ENCODE results near the gene CYB561. TPM values are rescaled to one million over a fixed set of nuclear protein-coding genes. Genes with fewer than 3 reads are reported as not detected.
"Not testable (repeated sequence)": the region's sequence is repeated elsewhere in the genome, so short reads cannot be mapped to it uniquely, and the experiment has no call there.

CYB561 gene
- total and polyA plus RNA-seq, 8 donors = 54.0 to 79.3 (median 63.4) TPM

GRCh38 chr17:63460018-63460417 lies 13.9 kb upstream of the CYB561 start:
- no peaks in the 10 kb centered on the region for H3K4me1 ChIP-seq
- H3K27ac ChIP-seq = no peak overlapping the region
- DNase-seq (no peak), FAIRE-seq (no peak), ATAC-seq (no peak)
- H3K9me3 ChIP-seq = no peaks in the 10 kb centered on the region
- H3K27me3 ChIP-seq = no peaks in the 10 kb centered on the region
- H3K36me3 ChIP-seq = no peaks in the 10 kb centered on the region
- H3K4me3 ChIP-seq = no peak overlapping the region
- no peak for TF ChIP-seq CTCF (IDR thresholded peaks at IDR 0.05)
- intact Hi-C loops (cut with DNase I) = no loop called here
- WGBS, 2 donors = 73 to 77% methylated on average over 9 of the region's 9 CpGs

- H3K27ac ChIP-seq = no peak overlapping the region
- TF ChIP-seq CTCF (IDR thresholded peaks at IDR 0.05) = no peak
- H3K36me3 ChIP-seq = no peaks in the 10 kb centered on the region
- H3K9me3 ChIP-seq = no peaks in the 10 kb centered on the region
- FAIRE-seq (no peak), ATAC-seq (no peak), DNase-seq (no peak)
- no peaks in the 10 kb centered on the region for H3K27me3 ChIP-seq
- intact Hi-C loops (cut with DNase I) = no loop called here
- no peak overlapping the region for H3K4me3 ChIP-seq
- no peaks in the 10 kb centered on the region for H3K4me1 ChIP-seq
- WGBS, 2 donors = 81 to 84% methylated on average over 4 of the region's 4 CpGs
These were observed 12.4 kb upstream of the CYB561 start for GRCh38 chr17:63458478-63458877.

- no peaks in the 10 kb centered on the region for H3K9me3 ChIP-seq
- intact Hi-C loops (cut with DNase I) = no loop called here
- no peak for TF ChIP-seq CTCF (IDR thresholded peaks at IDR 0.05)
- whole genome bisulfite sequencing, 2 donors = 52 to 53% methylated on average over 4 of the region's 4 CpGs
- DNase-seq = no peak
- H3K4me3 ChIP-seq = no peak overlapping the region
- no peak for FAIRE-seq
- no peak overlapping the region for H3K27ac ChIP-seq
- no peaks in the 10 kb centered on the region for H3K4me1 ChIP-seq
- no peaks in the 10 kb centered on the region for H3K36me3 ChIP-seq
- ATAC-seq = peak in 2 of 4 donors; percentile 35 to 63
- no peaks in the 10 kb centered on the region for H3K27me3 ChIP-seq
These were observed 9.3 kb upstream of the CYB561 start for GRCh38 chr17:63455417-63455816.

- H3K4me3 ChIP-seq = no peak overlapping the region
- 62 to 64% methylated on average over 4 to 5 of the region's 5 CpGs for whole genome bisulfite sequencing, 2 donors
- FAIRE-seq = no peak
- ATAC-seq = no peak
- no peaks in the 10 kb centered on the region for H3K9me3 ChIP-seq
- no peaks in the 10 kb centered on the region for H3K4me1 ChIP-seq
- intact Hi-C loops (cut with DNase I) = no loop called here
- no peak overlapping the region for H3K27ac ChIP-seq
- no peaks in the 10 kb centered on the region for H3K36me3 ChIP-seq
- no peaks in the 10 kb centered on the region for H3K27me3 ChIP-seq
- TF ChIP-seq CTCF (IDR thresholded peaks at IDR 0.05) = no peak
- no peak for DNase-seq
These were observed 8.8 kb upstream of the CYB561 start for GRCh38 chr17:63454915-63455314.

- H3K9me3 ChIP-seq; DNase-seq; FAIRE-seq; H3K4me1 ChIP-seq; H3K4me3 ChIP-seq; ATAC-seq; H3K27ac ChIP-seq; H3K36me3 ChIP-seq; intact Hi-C loops (cut with DNase I); H3K27me3 ChIP-seq: not testable (repeated sequence)
- 64 to 70% methylated on average over 6 of the region's 6 CpGs for WGBS, 2 donors
These were observed 8.3 kb upstream of the CYB561 start for GRCh38 chr17:63454357-63454756.
